SK-MEL-5 (cell line): ENCODE data around the gene MXD4. TPM values are rescaled to one million over a fixed set of nuclear protein-coding genes. Genes with fewer than 3 reads are reported as not detected.
"Not testable (repeated sequence)": the region's sequence is repeated elsewhere in the genome, so short reads cannot be mapped to it uniquely, and the experiment has no call there.

Source experiments
- DNase-seq: peaks from one replicate; pipeline ENCODE4 v3.0.0-alpha.2; 2016; ENCODE audit warnings: low read depth, low spot score
- in situ Hi-C: cut with HindIII; loops from 2 replicates; pipeline ENCODE4 v1.10.0; 2016; ENCODE audit warnings: low sequenced_read_pairs, high pct_unique_total_duplicates, low pct_unique_long_range_greater_than_20kb
- small RNA-seq, 2 experiments: library from RNA; depleted of rRNA; stranded (forward); fragments of <200 nt; gene quantifications; one replicate each; pipeline ENCODE3, GENCODE V24; 2014
- total RNA-seq: library from RNA; depleted of rRNA; stranded (reverse); fragments of >200 nt; shearing (Covaris generic); gene quantifications from 2 replicates; pipeline ENCODE4 v1.2.3, GENCODE V29; 2014; rRNA removed

MXD4 gene
- total RNA-seq, 1 experiment from 2014 or later = 9.7 TPM

- in situ Hi-C loops = no loop called here
- no peak for DNase-seq
These were observed 42.6 kb downstream of the MXD4 start for GRCh38 chr4:2219233-2219760.

GRCh38 chr4:2218436-2218835 lies 43.5 kb downstream of the MXD4 start:
- DNase-seq = no peak
- in situ Hi-C loops = no loop called here

GRCh38 chr4:2217726-2218125 lies 44.2 kb downstream of the MXD4 start:
- no peak for DNase-seq
- in situ Hi-C loops = no loop called here

GRCh38 chr4:2212831-2213230 lies 49.1 kb downstream of the MXD4 start:
- in situ Hi-C loops = no loop called here
- DNase-seq = no peak

GRCh38 chr4:2202789-2203188 lies 59.1 kb downstream of the MXD4 start:
- in situ Hi-C loops = not testable (repeated sequence)

More at GRCh38 chr4:2202789-2203188, 59.1 kb downstream of the MXD4 start:
- DNase-seq = not testable (repeated sequence)

Small RNA genes within 50 kb of the gene (small RNA-seq; reads per million reads assigned to genes)
- 0 reads per million in 2 experiments for gene COX6B1P5

Other genes with a start within 250 kb of the MXD4 start
- gene NAT8L, start 202.8 kb downstream of the MXD4 start, total RNA-seq = 3.8 and 3.9 TPM in 2 replicates
- 9.4 and 11.8 TPM in 2 replicates for gene HAUS3, start 20.0 kb downstream of the MXD4 start, total RNA-seq
- 0.61 and 0.85 TPM in 2 replicates for gene POLN, start 20.0 kb downstream of the MXD4 start, total RNA-seq
- gene ZFYVE28, start 156.5 kb upstream of the MXD4 start, total RNA-seq = 2.6 and 3.1 TPM in 2 replicates
- not detected in 2 replicates for gene CFAP99, start 156.8 kb upstream of the MXD4 start, total RNA-seq
- 45.0 and 50.1 TPM in 2 replicates for gene RNF4, start 207.0 kb upstream of the MXD4 start, total RNA-seq